DMS53 (cell line): ENCODE measurements around the gene AR.

ENCODE experiments used
- DNase-seq: peaks from one replicate; lab custom pipeline; 2025; lab: John Stamatoyannopoulos, UW

Gene AR

GRCh38 chrX:67568769-67569168 is 24.9 kb downstream of the AR start:
- DNase-seq: no peak

GRCh38 chrX:67570839-67571238 is 27.0 kb downstream of the AR start:
- no peak for DNase-seq

- no peak for DNase-seq
Measured at GRCh38 chrX:67574696-67575095, 30.9 kb downstream of the AR start.

- no peak for DNase-seq
Measured at GRCh38 chrX:67582436-67582835, 38.6 kb downstream of the AR start.

- DNase-seq: no peak
Measured at GRCh38 chrX:67583171-67583570, 39.4 kb downstream of the AR start.

GRCh38 chrX:67585401-67585800 is 41.6 kb downstream of the AR start:
- DNase-seq: no peak

GRCh38 chrX:67587946-67588624 is 44.3 kb downstream of the AR start:
- no peak for DNase-seq

GRCh38 chrX:67596839-67597790 is 53.3 kb downstream of the AR start:
- no peak for DNase-seq

GRCh38 chrX:67599532-67599931 is 55.7 kb downstream of the AR start:
- no peak for DNase-seq

GRCh38 chrX:67601771-67602170 is 58.0 kb downstream of the AR start:
- no peak for DNase-seq

GRCh38 chrX:67604979-67605703 is 61.3 kb downstream of the AR start:
- no peak for DNase-seq

- DNase-seq: no peak
Measured at GRCh38 chrX:67607466-67607865, 63.6 kb downstream of the AR start.

GRCh38 chrX:67610282-67610681 is 66.5 kb downstream of the AR start:
- DNase-seq: no peak

- no peak for DNase-seq
Measured at GRCh38 chrX:67612231-67612630, 68.4 kb downstream of the AR start.

- no peak for DNase-seq
Measured at GRCh38 chrX:67613366-67613765, 69.5 kb downstream of the AR start.

- DNase-seq: no peak
Measured at GRCh38 chrX:67613996-67614395, 70.2 kb downstream of the AR start.

- no peak for DNase-seq
Measured at GRCh38 chrX:67614423-67614822, 70.6 kb downstream of the AR start.

GRCh38 chrX:67619253-67619652 is 75.4 kb downstream of the AR start:
- no peak for DNase-seq

- DNase-seq: no peak
Measured at GRCh38 chrX:67622053-67622585, 78.3 kb downstream of the AR start.

- DNase-seq: no peak
Measured at GRCh38 chrX:67624325-67624724, 80.5 kb downstream of the AR start.

- no peak for DNase-seq
Measured at GRCh38 chrX:67635424-67635823, 91.6 kb downstream of the AR start.

- no peak for DNase-seq
Measured at GRCh38 chrX:67636532-67636931, 92.7 kb downstream of the AR start.
